IPS-20b (cell line): ENCODE measurements around the gene FGF7.
"Not testable (repeated sequence)": the region's sequence is repeated elsewhere in the genome, so short reads cannot be mapped to it uniquely, and the experiment has no call there.

Experiments
- H3K27ac ChIP-seq: one replicate; pipeline ENCODE4 v1.5.1; 2013; ENCODE audit warnings: low read length
- H3K27me3 ChIP-seq: 2 replicates; pipeline ENCODE4 v1.6.1; 2013; ENCODE audit warnings: mild to moderate bottlenecking, low read length, inconsistent platforms; ENCODE audit not compliant: insufficient read depth
- H3K36me3 ChIP-seq: 2 replicates; pipeline ENCODE4 v1.6.1; 2013; ENCODE audit warnings: low read depth, mild to moderate bottlenecking, inconsistent platforms, low read length, moderate library complexity; ENCODE audit not compliant: insufficient read depth
- H3K4me1 ChIP-seq: 2 replicates; pipeline ENCODE4 v1.6.1; 2013; ENCODE audit warnings: mild to moderate bottlenecking, control low read depth, inconsistent platforms, low read length, moderate library complexity; ENCODE audit not compliant: insufficient read depth
- H3K4me3 ChIP-seq: 2 replicates; pipeline ENCODE4 v1.5.1; 2013; ENCODE audit warnings: mild to moderate bottlenecking, low read length, inconsistent platforms
- H3K9ac ChIP-seq: 2 replicates; pipeline ENCODE4 v1.6.1; 2013; ENCODE audit warnings: low read depth, mild to moderate bottlenecking, inconsistent platforms, low read length, moderate library complexity
- H3K9me3 ChIP-seq: 2 replicates; pipeline ENCODE4 v1.6.1; 2013; ENCODE audit warnings: mild to moderate bottlenecking, low read depth, low read length, inconsistent platforms; ENCODE audit not compliant: insufficient read depth

The FGF7 gene, protein sequence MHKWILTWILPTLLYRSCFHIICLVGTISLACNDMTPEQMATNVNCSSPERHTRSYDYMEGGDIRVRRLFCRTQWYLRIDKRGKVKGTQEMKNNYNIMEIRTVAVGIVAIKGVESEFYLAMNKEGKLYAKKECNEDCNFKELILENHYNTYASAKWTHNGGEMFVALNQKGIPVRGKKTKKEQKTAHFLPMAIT

DNA sequence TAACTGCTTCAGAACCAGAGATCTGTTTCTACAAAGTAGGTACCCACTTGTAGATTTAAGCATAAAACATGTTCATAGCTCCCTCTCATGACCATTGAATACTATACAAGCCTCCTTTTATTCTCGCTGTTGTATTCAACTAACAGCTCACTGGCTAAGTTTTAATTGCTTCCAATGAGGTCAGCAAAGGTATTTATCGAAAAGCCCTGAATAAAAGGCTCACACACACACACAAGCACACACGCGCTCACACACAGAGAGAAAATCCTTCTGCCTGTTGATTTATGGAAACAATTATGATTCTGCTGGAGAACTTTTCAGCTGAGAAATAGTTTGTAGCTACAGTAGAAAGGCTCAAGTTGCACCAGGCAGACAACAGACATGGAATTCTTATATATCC lies at the start of gene FGF7:
FGF7 (plus strand) TSS at position 222 of the 400 bp plus-strand sequence. CDS start 1,056 bp downstream, outside the sequence.
- no peak within 1 kb of the TSS for H3K9ac ChIP-seq
- H3K4me3 ChIP-seq = no peak within 1 kb of the TSS
- no peak within 1 kb of the TSS for H3K27ac ChIP-seq

DNA sequence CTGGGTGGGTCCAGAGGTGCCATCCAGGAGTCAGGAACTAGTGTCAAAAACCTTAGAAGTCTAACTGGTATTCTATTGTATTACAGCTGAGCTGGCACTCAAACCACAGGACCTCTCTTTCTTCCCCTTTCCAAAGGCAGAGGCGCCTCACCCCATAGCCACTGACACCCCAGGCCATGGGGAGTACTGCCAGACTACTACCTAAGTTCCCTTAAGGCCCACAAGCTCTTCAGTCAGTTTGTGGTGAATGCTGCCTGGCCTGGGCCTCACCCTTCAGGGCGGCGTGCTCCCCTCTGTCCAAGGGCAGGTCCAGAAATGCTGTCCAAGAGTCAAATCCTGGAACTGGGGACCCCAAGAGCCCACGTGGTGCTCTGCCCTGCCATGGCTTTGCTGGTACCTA lies 43.0 kb upstream of the FGF7 start:
- Histone ChIP-seq H3K27ac (no peak overlapping the region), H3K4me3 (no peak overlapping the region), H3K36me3 (no peaks in the 10 kb centered on the region), H3K9me3 (no peaks in the 10 kb centered on the region), H3K4me1 (peaks cover 13% of the 10 kb centered on the region; the same call in 1 of the 2 replicates), H3K27me3 (no peaks in the 10 kb centered on the region), H3K9ac (no peak overlapping the region)

More for the DNA sequence above, at the start of gene FGF7:
- Histone ChIP-seq H3K27me3 (no peaks in the 10 kb centered on the region), H3K9me3 (no peaks in the 10 kb centered on the region), H3K36me3 (no peaks in the 10 kb centered on the region), H3K4me1 (0 out of 2 replicates have a peak, but pooled peaks cover 8% of the 10 kb centered on the region)

DNA sequence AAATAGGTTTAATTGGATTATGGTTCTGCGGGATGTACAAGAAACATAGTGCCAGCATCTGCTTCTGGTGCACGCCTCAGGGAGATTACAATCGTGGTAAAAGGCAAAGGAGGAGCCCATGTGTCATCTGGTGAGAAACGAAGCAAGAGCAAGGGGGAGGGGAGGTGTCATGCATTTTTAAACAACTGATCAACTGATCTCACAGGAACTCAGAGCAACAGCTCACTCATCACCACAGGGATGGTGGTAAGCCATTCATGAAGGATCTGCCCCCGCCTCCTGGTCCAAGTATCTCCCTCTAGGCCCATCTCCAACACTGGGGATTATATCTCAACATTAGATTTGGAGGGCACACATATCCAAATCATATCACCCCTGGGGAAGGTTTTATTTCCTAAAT lies 42.1 kb upstream of the FGF7 start:
- no peak overlapping the region for H3K9ac ChIP-seq
- H3K4me1 ChIP-seq = peaks cover 13% of the 10 kb centered on the region; the same call in 1 of the 2 replicates
- no peak overlapping the region for H3K27ac ChIP-seq
- H3K9me3 ChIP-seq = no peaks in the 10 kb centered on the region
- no peaks in the 10 kb centered on the region for H3K36me3 ChIP-seq
- H3K4me3 ChIP-seq = no peak overlapping the region
- H3K27me3 ChIP-seq = no peaks in the 10 kb centered on the region

DNA sequence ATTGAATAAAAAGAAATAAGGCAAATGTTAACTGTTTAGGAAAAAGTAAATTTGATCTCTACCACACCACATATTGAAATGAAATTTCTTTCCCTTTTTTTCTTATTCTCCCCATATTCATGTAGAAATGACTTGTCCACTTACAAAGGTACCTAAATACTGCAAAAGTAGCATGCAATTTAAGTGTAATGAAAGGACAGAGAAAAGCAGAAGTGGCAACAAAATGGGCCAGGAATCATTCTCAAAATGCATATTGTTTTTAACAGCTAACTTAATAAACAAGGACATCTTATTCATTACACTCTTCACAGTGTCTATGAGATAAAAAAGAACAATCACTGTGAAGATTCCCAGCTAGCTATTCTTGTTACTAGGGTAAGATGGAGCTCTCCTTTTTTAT lies 40.6 kb upstream of the FGF7 start:
- Histone ChIP-seq H3K4me3 (no peak overlapping the region), H3K27ac (no peak overlapping the region), H3K4me1 (peaks cover 13% of the 10 kb centered on the region; the same call in 1 of the 2 replicates), H3K27me3 (no peaks in the 10 kb centered on the region), H3K36me3 (no peaks in the 10 kb centered on the region), H3K9me3 (no peaks in the 10 kb centered on the region), H3K9ac (no peak overlapping the region)

DNA sequence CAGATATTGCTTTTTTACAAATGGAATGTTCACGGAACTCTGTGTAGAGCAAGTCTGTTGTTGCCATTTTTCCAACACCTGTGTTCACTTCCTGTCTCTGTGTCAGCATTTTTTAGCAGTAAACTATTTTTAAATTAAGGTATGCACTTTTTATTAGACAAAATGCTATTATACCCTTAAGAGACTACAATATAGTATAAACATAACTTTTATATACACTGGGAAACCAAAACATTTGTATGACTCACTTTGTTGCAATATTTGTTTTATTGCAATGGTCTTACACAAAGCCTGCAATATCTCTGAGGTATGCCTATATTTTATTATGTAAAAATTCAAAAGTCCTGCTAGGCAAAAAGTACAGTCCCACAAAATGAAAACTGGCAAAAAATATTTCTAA lies 39.8 kb upstream of the FGF7 start:
- Histone ChIP-seq H3K27me3 (no peaks in the 10 kb centered on the region), H3K4me1 (peaks cover 13% of the 10 kb centered on the region; the same call in 1 of the 2 replicates), H3K27ac (no peak overlapping the region), H3K4me3 (no peak overlapping the region), H3K9ac (no peak overlapping the region), H3K9me3 (no peaks in the 10 kb centered on the region), H3K36me3 (no peaks in the 10 kb centered on the region)

DNA sequence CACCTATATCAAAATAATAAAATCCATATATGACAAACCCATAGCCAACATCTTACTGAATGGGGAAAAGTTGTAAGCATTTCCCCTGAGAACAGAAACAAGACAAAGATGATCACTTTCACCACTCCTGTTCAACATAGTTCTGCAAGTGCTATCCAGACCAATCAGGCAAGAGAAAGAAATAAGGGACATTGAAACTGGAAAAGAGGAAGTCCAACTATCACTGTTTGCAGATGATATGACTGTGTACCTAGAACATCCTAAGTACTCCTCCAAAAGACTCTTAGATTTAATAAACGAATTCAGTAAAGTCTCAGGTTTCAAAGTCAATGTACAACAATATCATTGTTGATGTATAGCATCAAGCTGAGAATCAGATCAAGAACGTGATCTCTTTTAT lies 35.6 kb upstream of the FGF7 start:
- no peaks in the 10 kb centered on the region for H3K27me3 ChIP-seq
- peaks cover 16% of the 10 kb centered on the region; the same call in 1 of the 2 replicates for H3K4me1 ChIP-seq
- H3K4me3 ChIP-seq = no peak overlapping the region
- H3K9ac ChIP-seq = no peak overlapping the region
- H3K9me3 ChIP-seq = no peaks in the 10 kb centered on the region
- H3K27ac ChIP-seq = no peak overlapping the region
- H3K36me3 ChIP-seq = no peaks in the 10 kb centered on the region

DNA sequence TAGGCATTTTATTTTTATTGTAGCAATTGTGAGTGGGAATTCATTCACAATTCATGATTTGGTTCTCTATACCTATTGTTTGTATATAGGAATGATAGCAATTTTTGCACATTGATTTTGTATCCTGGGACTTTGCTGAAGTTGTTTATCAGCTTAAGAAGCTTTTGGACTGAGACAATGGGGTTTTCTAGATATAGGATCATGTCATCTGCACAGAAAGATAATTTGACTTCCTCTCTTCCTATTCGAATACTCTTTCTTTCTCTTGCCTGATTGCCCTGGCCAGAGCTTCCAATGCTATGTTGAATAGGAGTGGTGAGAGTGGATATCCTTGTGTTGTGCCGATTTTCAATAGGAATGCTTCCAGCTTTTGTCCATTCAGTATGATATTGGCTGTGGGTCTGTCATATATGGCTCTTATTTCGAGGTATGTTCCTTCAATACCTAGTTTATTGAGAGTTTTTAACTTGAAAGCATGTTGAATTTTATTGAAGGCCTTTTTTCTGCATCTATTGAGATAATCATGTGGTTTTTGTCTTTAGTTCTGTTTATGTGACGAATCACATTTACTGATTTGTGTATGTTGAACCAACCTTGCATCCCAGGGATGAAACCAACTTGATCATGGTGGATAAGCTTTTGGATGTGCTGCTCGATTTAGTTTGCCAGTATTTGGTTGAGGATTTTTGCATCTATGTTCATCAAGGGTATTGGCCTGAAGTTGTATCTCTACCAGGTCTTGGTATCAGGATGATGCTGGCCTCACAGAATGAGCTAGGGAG lies 20.3 kb upstream of the FGF7 start:
- not testable (repeated sequence) for H3K9ac ChIP-seq, H3K4me3 ChIP-seq, H3K27me3 ChIP-seq, H3K27ac ChIP-seq, H3K36me3 ChIP-seq, H3K9me3 ChIP-seq, H3K4me1 ChIP-seq

DNA sequence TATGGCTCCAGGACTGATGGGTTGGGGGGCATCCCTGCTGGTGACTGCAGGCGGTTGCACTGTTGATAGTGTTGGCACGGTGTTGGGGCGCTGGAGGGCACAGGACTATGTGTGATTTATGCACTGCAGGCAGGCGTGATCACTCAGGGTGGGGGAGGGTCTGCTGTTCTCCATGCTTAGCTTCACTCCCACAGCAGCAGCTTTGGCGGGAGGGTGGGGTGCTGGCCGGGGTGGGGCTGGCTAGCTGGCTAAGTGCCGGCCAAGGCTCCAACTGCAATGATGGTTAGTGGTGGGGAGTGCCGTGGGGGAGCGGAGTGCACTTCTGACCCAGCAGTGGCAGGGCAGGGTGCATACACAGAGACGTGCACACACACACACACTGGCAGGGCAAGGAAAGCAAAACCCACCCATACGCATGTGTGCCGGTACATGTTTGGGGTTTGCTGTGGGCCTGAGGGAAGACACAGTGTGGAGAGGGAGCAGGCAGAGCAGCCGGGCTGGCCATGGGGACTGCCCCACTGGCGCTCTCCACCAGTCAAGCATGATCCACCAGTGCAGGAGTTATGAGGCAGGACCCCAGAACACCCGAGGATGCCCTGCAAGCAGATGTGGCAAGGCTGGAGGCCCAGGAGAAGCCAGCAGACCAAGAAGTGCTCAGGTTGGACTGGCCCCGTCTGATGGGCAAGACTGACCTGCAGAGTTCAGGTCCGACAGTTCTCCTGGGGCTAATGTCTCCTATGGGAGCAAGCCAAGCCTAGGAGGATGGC lies 16.5 kb upstream of the FGF7 start:
- Histone ChIP-seq H3K9ac (no peak overlapping the region), H3K27me3 (no peaks in the 10 kb centered on the region), H3K36me3 (no peaks in the 10 kb centered on the region), H3K4me3 (no peak overlapping the region), H3K9me3 (no peaks in the 10 kb centered on the region), H3K4me1 (no peaks in the 10 kb centered on the region), H3K27ac (no peak overlapping the region)

DNA sequence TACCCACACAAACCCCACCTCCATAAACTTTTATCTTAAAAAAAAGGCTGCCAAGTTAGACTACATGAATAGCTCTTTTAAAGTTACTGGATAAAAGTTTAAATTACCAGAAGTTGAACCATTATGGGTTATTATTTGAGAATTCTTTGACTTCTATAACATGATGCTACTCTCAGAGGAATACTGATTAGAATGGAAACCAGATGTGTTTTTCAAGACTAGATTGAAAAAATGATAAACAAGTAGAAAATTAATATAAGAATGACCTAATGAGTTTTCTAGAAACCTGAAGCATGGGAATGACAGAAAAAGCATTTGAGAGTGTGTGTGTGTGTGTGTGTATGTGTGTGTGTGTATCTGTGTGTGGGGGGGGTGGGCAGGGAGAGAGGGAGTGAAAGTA lies 12.4 kb upstream of the FGF7 start:
- Histone ChIP-seq H3K27me3 (no peaks in the 10 kb centered on the region), H3K36me3 (no peaks in the 10 kb centered on the region), H3K9me3 (no peaks in the 10 kb centered on the region), H3K27ac (no peak overlapping the region), H3K4me1 (no peaks in the 10 kb centered on the region), H3K9ac (no peak overlapping the region), H3K4me3 (no peak overlapping the region)

DNA sequence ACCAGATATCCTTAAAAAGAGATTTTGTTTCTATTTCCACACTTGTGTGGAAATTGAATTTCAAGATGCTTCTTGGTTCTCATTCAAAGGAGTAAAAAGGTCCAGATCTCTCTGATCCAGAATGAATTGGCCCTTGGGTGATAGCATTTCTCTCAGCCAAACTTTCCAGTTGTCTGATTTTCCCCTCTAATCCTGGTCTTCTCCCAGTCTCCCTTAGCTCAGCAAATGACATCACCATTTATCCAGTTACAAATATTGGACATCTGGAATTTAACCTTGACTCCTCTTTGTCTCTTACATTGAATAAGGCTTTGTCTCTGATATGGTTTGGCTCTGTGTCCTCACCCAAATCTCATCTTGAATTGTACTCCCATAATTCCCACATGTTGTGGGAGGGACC lies 10.2 kb upstream of the FGF7 start:
- H3K4me1 ChIP-seq = no peaks in the 10 kb centered on the region
- H3K9ac ChIP-seq = no peak overlapping the region
- H3K4me3 ChIP-seq = no peak overlapping the region
- no peaks in the 10 kb centered on the region for H3K27me3 ChIP-seq
- no peaks in the 10 kb centered on the region for H3K36me3 ChIP-seq
- H3K27ac ChIP-seq = no peak overlapping the region
- H3K9me3 ChIP-seq = no peaks in the 10 kb centered on the region

DNA sequence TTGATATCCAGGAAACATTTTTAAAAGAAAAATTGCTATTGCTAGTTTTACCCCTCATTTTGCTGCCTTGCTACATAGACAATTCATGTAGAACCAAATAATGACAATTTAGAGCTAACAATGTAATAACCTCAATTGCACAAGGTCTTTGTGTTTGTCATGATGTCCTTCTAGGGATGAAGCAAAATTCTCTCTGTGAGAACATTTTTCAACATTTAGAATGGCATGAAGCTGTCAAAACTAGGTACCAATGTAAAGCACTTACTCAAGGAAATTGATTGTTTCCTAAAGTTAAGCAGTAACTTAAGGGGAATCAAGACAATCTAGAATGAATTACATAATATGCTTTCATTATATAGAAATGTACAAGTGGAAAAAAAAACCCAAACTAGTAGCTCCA lies 7.9 kb upstream of the FGF7 start:
- H3K4me1 ChIP-seq = no peaks in the 10 kb centered on the region
- no peak overlapping the region for H3K4me3 ChIP-seq
- H3K27ac ChIP-seq = no peak overlapping the region
- no peak overlapping the region for H3K9ac ChIP-seq
- H3K36me3 ChIP-seq = no peaks in the 10 kb centered on the region
- no peaks in the 10 kb centered on the region for H3K9me3 ChIP-seq
- H3K27me3 ChIP-seq = no peaks in the 10 kb centered on the region
